ENCODE measurements around the gene HOXA10. TPM values are rescaled to one million over a fixed set of nuclear protein-coding genes. Genes with fewer than 3 reads are reported as not detected.
A peak's percentile ranks its signal among the peaks of the same experiment; 100 is the strongest.

Gene HOXA10
- total RNA-seq, 1 donor from 2014 or later = 0.90 TPM

DNA sequence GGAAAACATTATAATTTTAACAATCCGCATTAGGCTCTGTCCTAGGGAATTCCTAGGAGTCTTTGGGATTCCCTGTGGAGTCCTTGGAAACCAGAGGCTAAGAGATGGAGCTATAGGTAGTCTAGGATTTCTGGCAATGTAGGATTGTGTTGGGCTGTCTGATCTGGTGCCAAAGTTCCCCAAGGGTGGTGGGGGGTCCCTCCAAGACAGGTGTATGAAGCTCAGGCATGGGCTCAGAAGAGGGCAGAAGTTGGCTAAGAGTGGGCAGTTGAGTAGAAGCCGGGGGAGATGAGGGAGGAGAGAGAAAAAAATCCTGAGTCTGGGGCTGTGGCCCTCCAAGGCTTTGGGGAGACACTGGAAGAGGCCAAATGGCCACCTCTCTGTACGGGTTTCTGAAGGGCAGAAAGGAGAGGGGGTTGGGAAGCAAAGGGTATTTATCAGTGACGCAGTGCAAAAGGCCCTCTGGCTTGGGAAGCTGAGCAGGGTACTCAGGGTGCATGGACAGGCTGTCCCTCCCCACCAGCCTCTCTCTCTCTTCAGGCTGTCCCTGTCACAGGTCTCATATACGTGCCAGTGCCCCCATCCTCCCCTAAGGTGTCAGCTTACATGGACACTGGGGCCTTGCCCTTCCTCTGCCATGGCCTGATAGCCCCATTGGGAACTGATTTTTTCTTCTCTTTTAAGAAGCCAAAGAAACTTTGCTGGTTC lies 27.5 kb downstream of the HOXA10 start:
- DNase-seq (ENCODE audit: low read depth in 2 of 2) = no peak

DNA sequence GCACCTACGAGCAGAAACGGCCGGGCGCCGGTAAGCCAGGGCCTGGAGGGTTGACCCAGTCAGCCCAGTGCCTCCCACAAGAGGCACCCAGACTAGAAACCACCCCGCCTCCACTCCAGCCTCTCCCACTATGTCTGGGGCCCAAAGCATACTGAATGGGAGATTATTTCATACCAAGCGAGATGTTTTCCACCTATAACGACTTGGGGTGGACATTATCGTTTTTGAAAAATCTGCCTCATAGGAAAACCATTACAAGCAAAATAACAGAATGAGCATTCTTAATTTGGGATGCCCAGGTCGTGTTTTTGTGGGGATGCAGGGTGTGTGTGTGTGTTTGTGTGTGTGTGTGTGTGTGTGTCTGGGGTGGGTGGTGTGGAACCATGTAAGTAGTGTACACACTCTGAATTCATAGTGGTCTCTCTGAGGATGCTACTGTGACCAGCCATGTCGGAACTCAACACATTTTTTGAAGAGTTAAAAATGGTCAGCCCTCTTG lies 28.2 kb downstream of the HOXA10 start:
- no peak for DNase-seq (ENCODE audit: low read depth in 2 of 2)

DNA sequence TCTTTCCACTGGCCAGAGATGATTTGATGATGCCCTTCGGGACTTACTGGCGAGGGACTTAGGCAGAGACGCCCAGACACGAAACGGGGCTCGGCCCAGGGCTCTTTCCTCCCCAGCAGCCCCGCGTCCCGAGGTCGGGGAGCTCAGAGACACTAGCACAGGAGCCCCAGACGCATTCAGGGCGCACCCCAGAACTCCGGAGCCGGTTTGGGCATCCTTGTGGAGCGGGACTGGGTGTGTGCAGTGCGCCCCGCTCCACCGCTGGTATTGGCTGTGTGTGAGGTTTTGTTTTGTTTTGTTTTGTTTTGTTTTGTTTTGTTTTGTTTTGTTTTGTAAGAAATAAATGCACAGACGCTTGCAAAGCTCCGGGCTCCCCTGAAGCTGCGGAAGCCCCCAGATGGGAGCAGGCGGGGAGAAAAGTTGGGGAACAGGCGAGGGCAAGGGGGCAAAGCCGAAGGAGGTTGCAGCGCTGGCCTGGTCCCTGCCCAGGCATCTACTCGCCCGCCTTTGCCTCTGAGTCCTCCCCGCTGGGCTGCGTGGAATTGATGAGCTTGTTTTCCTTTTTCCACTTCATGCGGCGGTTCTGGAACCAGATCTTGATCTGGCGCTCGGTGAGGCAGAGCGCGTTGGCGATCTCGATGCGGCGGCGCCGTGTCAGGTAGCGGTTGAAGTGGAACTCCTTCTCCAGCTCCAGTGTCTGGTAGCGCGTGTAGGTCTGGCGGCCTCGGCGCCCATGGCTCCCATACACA lies 28.8 kb downstream of the HOXA10 start:
- DNase-seq (ENCODE audit: low read depth in 2 of 2) = no peak

DNA sequence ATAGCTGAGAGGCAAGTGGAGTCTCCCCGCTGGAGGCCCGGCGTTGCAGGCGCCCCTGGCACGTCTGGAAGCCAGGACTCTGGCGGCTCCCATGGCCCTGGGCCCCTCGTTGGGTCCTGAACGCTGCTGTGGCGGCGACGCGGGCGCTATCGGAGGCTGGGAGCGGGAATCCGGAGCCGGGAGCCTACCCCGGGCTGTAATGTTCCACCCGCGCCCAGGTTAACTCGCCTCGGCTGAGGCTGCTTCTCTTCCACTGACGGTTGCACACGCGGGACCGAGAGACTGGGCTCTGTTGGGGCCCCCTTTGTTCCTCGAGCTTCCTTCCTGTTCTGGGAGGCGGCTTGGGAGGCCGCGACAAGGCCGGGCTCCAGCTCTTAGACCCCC lies 29.3 kb downstream of the HOXA10 start:
- no peak for DNase-seq (ENCODE audit: low read depth in 2 of 2)

DNA sequence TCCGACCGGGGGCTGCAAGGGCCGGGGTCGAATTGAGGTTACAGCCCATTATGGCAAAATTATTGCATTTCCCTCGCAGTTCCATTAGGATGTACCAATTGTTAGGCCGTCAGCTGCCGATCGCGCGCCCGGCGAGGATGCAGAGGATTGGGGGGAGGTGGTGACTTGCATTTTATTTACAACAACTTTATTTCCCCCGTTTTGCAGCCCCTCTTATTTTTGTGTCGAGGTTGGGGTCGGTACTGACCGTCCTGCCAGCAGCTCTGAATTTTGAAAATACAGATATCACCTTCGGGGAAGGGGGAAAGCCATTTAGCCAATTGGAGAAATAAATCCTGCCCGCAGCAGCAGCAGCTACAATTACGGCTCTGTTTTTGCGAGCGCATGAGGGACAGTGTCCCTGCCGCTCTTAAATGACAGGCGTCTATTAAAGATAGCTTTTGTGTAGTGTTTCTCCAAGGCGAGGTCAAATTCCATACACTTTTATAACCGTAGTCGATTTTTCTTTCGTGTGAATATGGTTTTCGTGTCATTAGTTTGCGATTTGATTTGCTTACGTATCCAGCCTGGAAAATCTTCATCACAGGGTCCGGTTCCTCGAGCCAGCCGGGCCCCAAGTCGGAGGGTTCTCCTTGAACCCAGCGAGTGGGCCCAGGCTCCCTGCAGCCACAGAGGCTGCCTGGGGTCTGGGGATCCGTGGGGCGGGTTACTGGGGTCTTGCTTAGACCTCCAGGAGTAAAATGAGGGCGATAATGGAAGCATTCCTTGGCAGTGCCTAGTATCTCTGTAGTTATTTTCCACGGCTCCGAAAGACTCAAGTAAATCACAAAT lies 30.0 kb downstream of the HOXA10 start:
- no peak for DNase-seq (ENCODE audit: low read depth in 2 of 2)

DNA sequence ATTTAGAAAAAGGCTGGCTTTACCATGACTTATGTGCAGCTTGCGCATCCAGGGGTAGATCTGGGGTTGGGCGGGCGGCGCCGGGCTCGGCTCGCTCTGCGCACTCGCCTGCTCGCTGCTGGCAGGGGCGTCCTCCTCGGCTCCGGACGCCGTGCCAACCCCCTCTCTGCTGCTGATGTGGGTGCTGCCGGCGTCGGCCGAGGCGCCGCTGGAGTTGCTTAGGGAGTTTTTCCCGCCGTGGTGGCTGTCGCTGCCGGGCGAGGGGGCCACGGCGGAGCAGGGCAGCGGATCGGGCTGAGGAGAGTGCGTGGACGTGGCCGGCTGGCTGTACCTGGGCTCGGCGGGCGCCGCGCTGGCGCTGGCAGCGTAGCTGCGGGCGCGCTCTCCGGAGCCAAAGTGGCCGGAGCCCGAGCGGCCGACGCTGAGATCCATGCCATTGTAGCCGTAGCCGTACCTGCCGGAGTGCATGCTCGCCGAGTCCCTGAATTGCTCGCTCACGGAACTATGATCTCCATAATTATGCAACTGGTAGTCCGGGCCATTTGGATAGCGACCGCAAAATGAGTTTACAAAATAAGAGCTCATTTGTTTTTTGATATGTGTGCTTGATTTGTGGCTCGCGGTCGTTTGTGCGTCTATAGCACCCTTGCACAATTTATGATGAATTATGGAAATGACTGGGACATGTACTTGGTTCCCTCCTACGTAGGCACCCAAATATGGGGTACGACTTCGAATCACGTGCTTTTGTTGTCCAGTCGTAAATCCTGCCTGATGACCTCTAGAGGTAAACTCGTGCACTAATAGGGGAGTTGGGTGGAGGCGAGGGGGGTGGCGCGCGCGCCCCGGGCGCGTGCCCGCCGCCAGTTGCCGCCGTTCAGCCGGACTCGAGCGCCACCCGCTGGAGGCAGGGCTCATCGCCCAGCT lies 30.8 kb downstream of the HOXA10 start, which contains the start of gene HOXA5:
HOXA5 (minus strand) TSS at position 659 of the 927 bp plus-strand sequence; CDS start at position 585, 74 bp downstream.
- peak; percentile 80 to 87 for DNase-seq (ENCODE audit: low read depth in 2 of 2)

DNA sequence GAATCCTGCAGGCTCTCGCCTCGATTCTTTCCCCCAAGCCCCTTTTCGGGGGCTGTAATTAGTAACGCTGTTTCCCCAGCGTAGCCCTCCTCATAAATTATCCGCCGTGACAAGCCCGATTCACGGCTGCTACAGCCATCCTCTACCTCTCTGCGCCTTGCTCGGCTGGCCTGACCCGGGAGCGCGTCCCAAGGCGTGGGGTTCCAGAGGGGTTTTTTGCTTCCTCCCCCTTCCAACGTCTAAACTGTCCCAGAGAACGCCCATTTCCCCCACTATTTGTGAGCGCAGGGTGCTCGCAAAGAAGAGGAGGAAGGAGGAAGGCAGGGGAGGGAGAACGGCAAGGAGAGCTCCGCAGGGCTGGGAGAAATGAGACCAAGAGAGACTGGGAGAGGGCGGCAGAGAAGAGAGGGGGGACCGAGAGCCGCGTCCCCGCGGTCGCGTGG lies 31.5 kb downstream of the HOXA10 start:
- peak in 1 of 2 donors; percentile 12 for DNase-seq (ENCODE audit: low read depth in 2 of 2)

DNA sequence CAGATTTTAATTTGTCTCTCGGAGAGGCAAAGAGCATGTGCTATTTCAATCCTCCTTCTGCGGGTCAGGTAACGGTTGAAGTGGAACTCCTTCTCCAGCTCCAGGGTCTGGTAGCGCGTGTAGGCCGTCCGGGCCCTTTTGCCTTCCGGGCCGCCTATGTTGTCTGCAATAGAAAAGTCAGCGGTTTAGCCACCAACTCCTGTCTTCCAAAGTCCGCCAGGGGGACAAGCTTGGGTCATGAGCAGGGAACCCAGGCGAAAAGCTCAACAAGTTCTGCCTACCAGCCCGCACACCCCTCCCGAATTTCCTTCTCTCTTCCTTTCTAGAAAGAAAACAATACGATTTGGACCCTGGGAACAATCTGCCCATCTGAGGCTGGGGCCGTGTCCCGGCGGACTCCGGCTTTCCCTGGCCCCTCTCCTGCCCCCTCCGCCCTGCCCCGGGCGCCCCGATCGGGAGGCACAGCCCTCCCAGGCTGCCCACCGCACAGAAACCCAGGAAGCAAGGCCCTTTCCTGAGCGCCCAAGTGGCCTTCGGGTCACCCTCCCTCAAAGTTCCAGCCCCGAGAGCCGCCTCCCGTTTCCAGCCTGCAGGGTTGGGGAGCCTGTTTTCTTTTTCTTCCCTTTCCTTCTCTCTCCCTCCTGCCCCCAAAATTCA lies 32.1 kb downstream of the HOXA10 start:
- DNase-seq (ENCODE audit: low read depth in 2 of 2) = peak in 1 of 2 donors; percentile 59

DNA sequence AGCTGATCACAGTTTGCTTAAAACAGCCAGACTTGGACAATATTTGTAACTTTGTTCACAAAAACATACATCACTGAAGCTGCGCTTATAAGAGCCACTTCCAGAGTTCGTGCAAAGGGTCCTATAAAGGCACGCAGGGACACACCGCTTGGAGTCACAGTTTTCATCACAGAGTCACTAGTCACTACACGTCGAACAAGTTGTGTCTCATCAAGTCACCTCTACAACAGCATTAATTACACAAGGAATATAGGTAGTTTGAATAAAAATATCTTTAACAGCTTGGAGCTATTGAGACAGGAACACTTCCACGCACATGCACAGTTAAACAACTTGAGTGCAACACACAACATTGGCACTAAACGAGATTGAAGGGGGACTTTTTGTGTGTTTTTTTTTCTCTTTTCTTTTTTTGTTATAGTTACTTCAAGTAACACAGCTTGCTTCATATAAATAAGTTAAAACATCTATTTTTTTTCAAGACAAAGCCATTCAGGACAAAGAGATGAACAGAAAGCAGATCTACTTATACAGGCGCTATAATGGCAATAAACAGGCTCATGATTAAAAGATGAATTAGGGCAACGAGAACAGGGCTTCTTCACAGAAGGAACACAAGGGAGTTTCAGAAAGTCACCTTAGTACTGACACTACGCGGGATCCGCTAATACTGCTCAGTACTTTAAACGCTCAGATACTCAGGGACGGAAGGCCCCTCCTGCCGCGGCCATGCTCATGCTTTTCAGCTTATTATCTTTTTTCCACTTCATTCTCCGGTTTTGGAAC lies 32.8 kb downstream of the HOXA10 start:
- no peak for DNase-seq (ENCODE audit: low read depth in 2 of 2)

DNA sequence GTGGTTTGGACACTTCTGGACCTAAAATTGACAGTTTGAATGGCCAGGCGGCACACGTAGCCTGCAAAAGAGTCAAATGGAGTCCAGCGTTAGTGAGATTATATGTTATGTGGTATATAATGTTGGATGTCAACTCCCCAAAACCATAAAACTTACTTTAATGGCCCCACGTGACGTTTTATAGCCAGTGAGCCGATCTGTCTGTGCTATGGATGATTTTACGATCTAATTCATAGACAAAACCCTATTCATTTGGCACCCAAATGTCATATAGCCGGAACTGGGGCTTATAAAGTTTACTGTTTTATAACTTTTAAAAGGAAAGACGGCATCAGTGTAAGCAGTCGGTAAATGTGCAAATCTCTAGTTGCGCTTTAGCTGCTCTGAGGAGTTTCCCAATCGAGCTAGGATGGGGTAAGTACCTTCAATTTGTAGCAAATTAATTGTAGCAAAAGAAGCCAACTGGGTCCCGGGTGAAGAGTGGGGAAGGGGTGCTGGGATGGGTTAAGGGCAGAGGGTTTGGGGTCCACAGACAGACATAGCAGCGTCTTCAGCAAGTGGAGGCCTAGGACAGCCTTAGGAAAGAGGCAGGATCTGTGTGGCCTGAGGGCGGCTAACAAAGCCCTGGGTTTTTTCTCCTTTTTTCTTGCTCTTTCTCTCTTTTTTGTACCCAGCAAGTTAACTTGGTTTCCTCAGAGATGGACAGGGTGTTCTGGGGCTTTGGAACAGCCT lies 33.8 kb downstream of the HOXA10 start:
- DNase-seq (ENCODE audit: low read depth in 2 of 2) = no peak

DNA sequence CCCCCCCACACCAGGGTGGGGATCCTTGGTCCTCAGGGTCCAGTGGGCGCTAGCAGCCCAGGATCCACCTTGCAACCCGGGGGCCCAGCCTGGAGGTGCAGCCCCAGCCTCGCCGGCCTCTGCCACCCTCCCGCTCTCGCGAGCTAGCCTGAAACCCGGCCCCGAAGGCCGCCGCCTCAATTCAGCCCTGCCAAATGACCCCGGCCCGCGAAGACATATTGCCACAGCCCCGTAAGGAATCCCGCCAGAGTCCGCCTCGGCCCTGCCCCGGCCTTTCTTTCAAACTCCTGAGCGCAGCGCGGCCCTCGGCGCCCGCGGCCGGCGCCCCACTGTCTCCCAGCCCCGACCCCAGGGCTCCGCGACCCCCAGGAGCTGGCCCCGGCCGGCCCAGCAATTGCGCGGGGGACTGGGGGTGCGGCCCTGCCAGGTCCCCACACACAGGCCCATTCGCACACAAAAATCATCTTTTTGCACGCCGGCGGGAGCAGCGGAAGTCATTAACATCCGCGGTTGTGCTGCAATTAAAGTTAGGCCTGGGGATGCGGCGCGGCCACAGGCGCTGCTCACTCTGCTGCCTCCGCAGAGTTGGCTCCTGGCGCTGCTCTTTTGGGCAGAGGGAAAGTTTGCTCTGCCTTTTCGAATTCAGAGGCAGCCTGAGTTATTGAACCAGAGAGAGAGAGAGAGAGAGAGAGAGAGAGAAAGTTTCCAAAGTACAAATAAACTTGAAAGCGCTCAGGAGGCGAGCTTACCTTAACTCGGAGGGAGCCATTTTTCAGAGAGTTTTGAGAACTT lies 34.6 kb downstream of the HOXA10 start:
- no peak for DNase-seq (ENCODE audit: low read depth in 2 of 2)

DNA sequence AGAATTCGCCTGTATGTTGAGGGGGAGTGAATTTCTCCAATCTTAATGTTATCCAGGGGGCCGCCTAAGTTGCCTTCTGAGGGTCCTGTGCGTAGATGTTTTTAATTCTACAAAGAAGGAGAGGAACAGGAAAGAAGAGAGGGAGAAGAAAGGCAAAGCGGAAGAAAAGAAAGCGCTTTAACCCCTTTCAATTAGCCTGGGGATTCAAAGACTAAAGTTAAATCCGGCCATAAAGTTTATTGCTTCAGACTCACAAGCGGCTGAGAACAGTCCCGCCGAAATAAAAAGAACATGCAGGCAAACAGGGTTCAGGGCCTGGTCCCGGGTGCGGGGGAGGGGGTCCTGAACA lies 35.2 kb downstream of the HOXA10 start:
- DNase-seq (ENCODE audit: low read depth in 2 of 2) = no peak

DNA sequence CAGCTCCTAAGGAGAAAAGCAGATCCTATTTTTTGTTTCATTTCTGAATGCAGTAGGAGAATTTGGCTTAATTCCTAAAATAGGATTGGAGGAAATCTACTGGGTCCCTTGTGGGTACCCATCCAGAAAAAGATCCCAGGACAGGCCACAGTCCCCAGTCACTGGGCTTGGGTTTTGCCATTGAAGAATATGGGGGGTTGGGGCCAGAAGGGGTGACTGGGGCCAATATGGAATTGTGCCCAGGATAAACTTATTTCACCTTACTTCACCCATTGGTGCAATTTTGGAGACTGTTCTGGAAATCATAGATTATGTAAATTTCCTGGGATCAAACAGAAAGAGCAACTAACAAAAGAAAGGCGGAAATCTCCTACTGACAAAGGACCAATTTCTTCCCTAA lies 35.6 kb downstream of the HOXA10 start:
- no peak for DNase-seq (ENCODE audit: low read depth in 2 of 2)

DNA sequence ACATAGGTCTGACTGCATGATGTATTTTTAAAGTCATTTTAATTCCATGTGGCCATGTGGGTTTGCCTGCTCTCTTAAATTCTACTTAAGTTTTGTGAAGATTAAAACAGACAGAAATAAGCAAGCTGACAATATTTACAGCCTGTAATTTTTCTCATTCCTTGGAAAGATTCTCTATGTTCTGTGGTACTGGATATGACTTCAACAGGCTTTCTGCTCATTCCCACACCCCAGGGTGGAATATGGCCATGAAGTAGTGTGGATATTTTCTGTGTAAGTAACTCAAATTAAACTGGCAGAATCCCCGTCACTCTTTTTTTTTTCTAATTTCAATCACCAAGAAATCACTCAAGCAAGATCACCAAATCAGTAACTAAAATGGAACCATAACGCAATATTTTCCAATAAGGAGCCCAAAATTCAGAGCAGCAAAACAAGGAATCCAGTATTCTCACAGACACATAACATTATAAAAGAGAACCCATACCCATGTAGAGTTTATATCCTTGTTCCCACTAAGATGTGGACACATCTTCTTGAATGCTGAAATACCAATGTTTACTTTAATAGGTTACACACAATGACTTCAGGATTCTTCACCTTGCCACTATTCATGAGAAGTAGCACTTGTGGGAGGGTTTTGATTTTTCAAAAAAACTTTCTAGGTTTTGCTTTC lies 36.3 kb downstream of the HOXA10 start:
- no peak for DNase-seq (ENCODE audit: low read depth in 2 of 2)

DNA sequence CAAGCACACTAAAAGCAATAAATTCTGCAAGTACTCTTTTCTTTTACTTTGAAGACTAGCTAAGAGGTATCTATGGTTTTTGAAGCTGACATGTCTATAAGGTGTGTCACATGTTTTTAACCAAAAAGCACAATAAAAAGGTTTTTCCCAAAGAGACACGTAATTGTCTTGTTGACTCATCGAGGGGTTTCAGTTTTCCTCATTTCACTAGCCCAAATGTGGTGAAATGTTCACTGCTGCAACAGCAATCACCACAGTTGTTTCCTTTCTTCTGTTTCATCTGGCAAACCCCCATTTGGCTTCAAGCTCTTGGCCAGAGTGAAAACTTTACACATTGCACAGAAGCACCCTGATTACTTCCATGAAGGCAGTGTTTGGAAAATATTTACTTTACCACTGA lies 39.7 kb downstream of the HOXA10 start:
- peak; percentile 87 to 88 for DNase-seq (ENCODE audit: low read depth in 2 of 2)

DNA sequence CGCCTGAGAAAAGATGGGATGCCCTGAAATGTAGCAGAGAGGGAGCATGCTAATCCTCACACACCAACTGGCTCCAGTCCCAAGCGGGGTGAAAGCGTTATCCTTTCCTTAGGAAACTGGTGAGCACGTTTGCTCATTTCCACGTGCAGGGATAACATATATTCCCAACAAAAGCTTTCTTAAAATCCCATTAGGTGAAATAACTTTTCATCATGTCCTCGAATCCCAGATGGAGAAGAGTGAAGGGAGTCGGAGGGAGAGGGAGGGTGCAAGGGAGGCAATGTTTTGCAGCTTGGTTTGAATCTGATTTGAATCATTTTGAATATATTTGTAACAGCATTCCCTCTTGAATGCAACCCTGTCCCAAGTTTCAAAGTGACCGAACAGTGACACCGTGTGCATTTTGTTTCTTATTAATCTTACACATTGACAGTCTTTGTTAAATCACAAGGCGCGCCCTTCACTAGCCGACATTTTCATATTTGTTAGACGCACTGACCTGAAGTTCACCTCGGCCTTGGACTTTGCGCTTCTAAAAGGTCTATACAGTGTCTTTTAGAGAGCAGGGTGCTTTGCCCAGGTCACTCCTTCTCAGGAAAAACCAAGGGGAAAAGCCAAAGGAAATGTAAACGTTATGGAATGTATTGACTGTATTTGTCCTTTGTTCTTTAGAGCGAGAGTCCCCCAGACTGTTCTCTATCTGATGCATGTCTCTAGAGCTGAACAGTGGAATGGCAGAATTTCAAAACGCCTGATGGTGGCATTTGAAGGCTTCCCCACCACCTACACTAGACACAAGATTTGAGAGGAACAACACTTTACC lies 40.5 kb downstream of the HOXA10 start:
- DNase-seq (ENCODE audit: low read depth in 2 of 2) = peak in 1 of 2 donors; percentile 37

DNA sequence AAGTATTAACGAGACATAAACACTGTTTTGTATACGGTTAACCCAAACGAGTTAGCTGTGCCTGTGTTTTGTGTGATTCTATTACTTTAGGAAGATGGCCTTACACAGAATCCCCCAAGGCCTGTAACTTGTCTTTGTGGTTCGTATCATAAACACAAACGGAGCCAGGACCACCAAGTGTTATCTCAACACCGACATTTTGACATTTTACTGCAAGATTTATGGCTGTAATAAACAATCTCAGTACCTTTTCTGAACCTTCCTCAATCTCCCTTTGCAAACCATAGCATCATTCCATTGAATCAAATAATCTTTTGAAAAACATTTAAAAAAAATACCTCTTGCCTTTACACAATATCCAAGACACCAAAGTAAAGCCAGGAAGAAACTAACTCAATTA lies 41.1 kb downstream of the HOXA10 start:
- DNase-seq (ENCODE audit: low read depth in 2 of 2) = no peak
